Measurements from ENCODE around the gene MPRIP.

DNA sequence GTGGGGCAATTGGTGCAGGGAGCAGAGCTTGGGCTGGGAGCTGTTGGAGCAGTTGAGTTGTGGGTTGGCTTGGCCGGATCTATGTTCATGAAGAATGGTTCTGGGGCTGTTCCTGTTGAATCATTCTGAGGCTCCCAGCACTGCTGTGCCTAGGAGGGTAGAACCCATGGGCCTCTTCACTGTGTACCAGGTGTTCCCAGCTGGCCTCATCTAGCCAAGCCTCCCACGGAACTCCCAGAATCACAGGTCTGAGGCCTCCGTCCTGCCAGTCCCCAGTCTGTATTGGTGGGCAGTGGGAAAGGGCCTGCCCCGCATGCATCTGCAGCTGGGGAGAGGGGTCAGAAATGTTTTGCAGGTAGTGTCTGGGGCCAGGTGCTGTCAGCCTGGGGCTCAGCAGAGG is 74.1 kb downstream of the MPRIP start:
- TF ChIP-seq POLR2A (IDR thresholded peaks at IDR 0.05): no peak
- TF ChIP-seq, protein P1, sequence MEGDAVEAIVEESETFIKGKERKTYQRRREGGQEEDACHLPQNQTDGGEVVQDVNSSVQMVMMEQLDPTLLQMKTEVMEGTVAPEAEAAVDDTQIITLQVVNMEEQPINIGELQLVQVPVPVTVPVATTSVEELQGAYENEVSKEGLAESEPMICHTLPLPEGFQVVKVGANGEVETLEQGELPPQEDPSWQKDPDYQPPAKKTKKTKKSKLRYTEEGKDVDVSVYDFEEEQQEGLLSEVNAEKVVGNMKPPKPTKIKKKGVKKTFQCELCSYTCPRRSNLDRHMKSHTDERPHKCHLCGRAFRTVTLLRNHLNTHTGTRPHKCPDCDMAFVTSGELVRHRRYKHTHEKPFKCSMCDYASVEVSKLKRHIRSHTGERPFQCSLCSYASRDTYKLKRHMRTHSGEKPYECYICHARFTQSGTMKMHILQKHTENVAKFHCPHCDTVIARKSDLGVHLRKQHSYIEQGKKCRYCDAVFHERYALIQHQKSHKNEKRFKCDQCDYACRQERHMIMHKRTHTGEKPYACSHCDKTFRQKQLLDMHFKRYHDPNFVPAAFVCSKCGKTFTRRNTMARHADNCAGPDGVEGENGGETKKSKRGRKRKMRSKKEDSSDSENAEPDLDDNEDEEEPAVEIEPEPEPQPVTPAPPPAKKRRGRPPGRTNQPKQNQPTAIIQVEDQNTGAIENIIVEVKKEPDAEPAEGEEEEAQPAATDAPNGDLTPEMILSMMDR (IDR thresholded peaks at IDR 0.05): no peak

Measured in sigmoid colon (tissue), 3 donors.